ENCODE results near the gene HBA1.
"Not testable (repeated sequence)": the region's sequence is repeated elsewhere in the genome, so short reads cannot be mapped to it uniquely, and the experiment has no call there.

HBA1 gene

GRCh38 chr16:162271-162991, 14.0 kb upstream of the HBA1 start:
- H3K27me3 ChIP-seq (ENCODE audit: control insufficient read depth, insufficient read depth, low read length): peaks cover 38% of the 10 kb centered on the region
- peaks cover 3% of the 10 kb centered on the region for H3K4me1 ChIP-seq (ENCODE audit: control insufficient read depth, insufficient read depth, low read length)
- H3K9ac ChIP-seq (ENCODE audit: low read depth, low read length): no peak overlapping the region
- no peaks in the 10 kb centered on the region for H3K36me3 ChIP-seq (ENCODE audit: insufficient read depth, low read length)
- no peak overlapping the region for H3K4me3 ChIP-seq (ENCODE audit: low read length)
- no peaks in the 10 kb centered on the region for H3K9me3 ChIP-seq (replicated peaks; ENCODE audit: low read length)
- H3K4me2 ChIP-seq (ENCODE audit: low read length): no peak overlapping the region

- H3K9me3 ChIP-seq (replicated peaks; ENCODE audit: low read length); H3K9ac ChIP-seq (ENCODE audit: low read depth, low read length); H3K4me1 ChIP-seq (ENCODE audit: control insufficient read depth, insufficient read depth, low read length); H3K4me2 ChIP-seq (ENCODE audit: low read length); H3K4me3 ChIP-seq (ENCODE audit: low read length); H3K36me3 ChIP-seq (ENCODE audit: insufficient read depth, low read length): not testable (repeated sequence)
- peaks cover 44% of the 10 kb centered on the region for H3K27me3 ChIP-seq (ENCODE audit: control insufficient read depth, insufficient read depth, low read length)
Measured at GRCh38 chr16:163139-163538, 13.3 kb upstream of the HBA1 start.

- H3K9ac ChIP-seq (ENCODE audit: low read depth, low read length): not testable (repeated sequence)
- peaks cover 46% of the 10 kb centered on the region for H3K27me3 ChIP-seq (ENCODE audit: control insufficient read depth, insufficient read depth, low read length)
Measured at GRCh38 chr16:163696-164095, 12.8 kb upstream of the HBA1 start.

GRCh38 chr16:164134-164823, 12.2 kb upstream of the HBA1 start:
- not testable (repeated sequence) for H3K4me1 ChIP-seq (ENCODE audit: control insufficient read depth, insufficient read depth, low read length); H3K9ac ChIP-seq (ENCODE audit: low read depth, low read length); H3K9me3 ChIP-seq (replicated peaks; ENCODE audit: low read length); H3K4me2 ChIP-seq (ENCODE audit: low read length); H3K4me3 ChIP-seq (ENCODE audit: low read length); H3K36me3 ChIP-seq (ENCODE audit: insufficient read depth, low read length)
- H3K27me3 ChIP-seq (ENCODE audit: control insufficient read depth, insufficient read depth, low read length): peaks cover 50% of the 10 kb centered on the region

More at GRCh38 chr16:163696-164095, 12.8 kb upstream of the HBA1 start:
- not testable (repeated sequence) for H3K4me1 ChIP-seq (ENCODE audit: control insufficient read depth, insufficient read depth, low read length); H3K9me3 ChIP-seq (replicated peaks; ENCODE audit: low read length); H3K4me3 ChIP-seq (ENCODE audit: low read length); H3K4me2 ChIP-seq (ENCODE audit: low read length); H3K36me3 ChIP-seq (ENCODE audit: insufficient read depth, low read length)

- no peak overlapping the region for H3K4me3 ChIP-seq (ENCODE audit: low read length)
- no peak overlapping the region for H3K9ac ChIP-seq (ENCODE audit: low read depth, low read length)
- no peaks in the 10 kb centered on the region for H3K36me3 ChIP-seq (ENCODE audit: insufficient read depth, low read length)
- peaks cover 47% of the 10 kb centered on the region for H3K27me3 ChIP-seq (ENCODE audit: control insufficient read depth, insufficient read depth, low read length)
- H3K9me3 ChIP-seq (replicated peaks; ENCODE audit: low read length): no peaks in the 10 kb centered on the region
- peak overlapping the region; percentile 46 for H3K4me2 ChIP-seq (ENCODE audit: low read length)
- peaks cover 3% of the 10 kb centered on the region for H3K4me1 ChIP-seq (ENCODE audit: control insufficient read depth, insufficient read depth, low read length)
Measured at GRCh38 chr16:164827-165538, 11.5 kb upstream of the HBA1 start.

- H3K4me2 ChIP-seq (ENCODE audit: low read length): peak within 1 kb of the TSS; percentile 46
- no peaks in the 10 kb centered on the region for H3K9me3 ChIP-seq (replicated peaks; ENCODE audit: low read length)
- H3K4me1 ChIP-seq (ENCODE audit: control insufficient read depth, insufficient read depth, low read length): peaks cover 3% of the 10 kb centered on the region
- no peaks in the 10 kb centered on the region for H3K36me3 ChIP-seq (ENCODE audit: insufficient read depth, low read length)
- H3K4me3 ChIP-seq (ENCODE audit: low read length): no peak within 1 kb of the TSS
- H3K27me3 ChIP-seq (ENCODE audit: control insufficient read depth, insufficient read depth, low read length): peaks cover 48% of the 10 kb centered on the region
- no peak within 1 kb of the TSS for H3K9ac ChIP-seq (ENCODE audit: low read depth, low read length)
Measured at GRCh38 chr16:165539-166374, 10.7 kb upstream of the HBA1 start, which contains the start of gene HBM. TSS of gene HBM (plus strand) at chr16:165978. CDS start at chr16:165998, 20 bp downstream.

GRCh38 chr16:166375-167121, 9.9 kb upstream of the HBA1 start:
- Histone ChIP-seq H3K9me3 (replicated peaks; ENCODE audit: low read length) (no peaks in the 10 kb centered on the region), H3K27me3 (ENCODE audit: control insufficient read depth, insufficient read depth, low read length) (peaks cover 52% of the 10 kb centered on the region), H3K4me2 (ENCODE audit: low read length) (no peak overlapping the region), H3K36me3 (ENCODE audit: insufficient read depth, low read length) (no peaks in the 10 kb centered on the region), H3K9ac (ENCODE audit: low read depth, low read length) (no peak overlapping the region), H3K4me1 (ENCODE audit: control insufficient read depth, insufficient read depth, low read length) (peaks cover 3% of the 10 kb centered on the region), H3K4me3 (ENCODE audit: low read length) (no peak overlapping the region)

- no peak overlapping the region for H3K4me3 ChIP-seq (ENCODE audit: low read length)
- H3K27me3 ChIP-seq (ENCODE audit: control insufficient read depth, insufficient read depth, low read length): peaks cover 55% of the 10 kb centered on the region
- no peaks in the 10 kb centered on the region for H3K36me3 ChIP-seq (ENCODE audit: insufficient read depth, low read length)
- H3K4me2 ChIP-seq (ENCODE audit: low read length): no peak overlapping the region
- no peaks in the 10 kb centered on the region for H3K9me3 ChIP-seq (replicated peaks; ENCODE audit: low read length)
- no peak overlapping the region for H3K9ac ChIP-seq (ENCODE audit: low read depth, low read length)
- peaks cover 3% of the 10 kb centered on the region for H3K4me1 ChIP-seq (ENCODE audit: control insufficient read depth, insufficient read depth, low read length)
Measured at GRCh38 chr16:167122-167690, 9.3 kb upstream of the HBA1 start.

- Histone ChIP-seq H3K36me3 (ENCODE audit: insufficient read depth, low read length) (no peaks in the 10 kb centered on the region), H3K4me2 (ENCODE audit: low read length) (no peak overlapping the region), H3K27me3 (ENCODE audit: control insufficient read depth, insufficient read depth, low read length) (peaks cover 54% of the 10 kb centered on the region), H3K9me3 (replicated peaks; ENCODE audit: low read length) (no peaks in the 10 kb centered on the region), H3K4me3 (ENCODE audit: low read length) (no peak overlapping the region), H3K9ac (ENCODE audit: low read depth, low read length) (no peak overlapping the region), H3K4me1 (ENCODE audit: control insufficient read depth, insufficient read depth, low read length) (peaks cover 3% of the 10 kb centered on the region)
Measured at GRCh38 chr16:168424-168823, 8.1 kb upstream of the HBA1 start.

GRCh38 chr16:169014-169413, 7.5 kb upstream of the HBA1 start:
- Histone ChIP-seq H3K4me2 (ENCODE audit: low read length) (no peak overlapping the region), H3K9me3 (replicated peaks; ENCODE audit: low read length) (no peaks in the 10 kb centered on the region), H3K27me3 (ENCODE audit: control insufficient read depth, insufficient read depth, low read length) (peaks cover 57% of the 10 kb centered on the region)

More at GRCh38 chr16:169014-169413, 7.5 kb upstream of the HBA1 start:
- H3K9ac ChIP-seq (ENCODE audit: low read depth, low read length): no peak overlapping the region
- H3K36me3 ChIP-seq (ENCODE audit: insufficient read depth, low read length): no peaks in the 10 kb centered on the region
- H3K4me1 ChIP-seq (ENCODE audit: control insufficient read depth, insufficient read depth, low read length): peaks cover 3% of the 10 kb centered on the region
- H3K4me3 ChIP-seq (ENCODE audit: low read length): no peak overlapping the region
